CD4-positive, alpha-beta T cell treated with Interleukin-15 for 4 hours (primary cell): ENCODE measurements around the gene RTF1.
"Not testable (repeated sequence)": the region's sequence is repeated elsewhere in the genome, so short reads cannot be mapped to it uniquely, and the experiment has no call there.

ENCODE experiments used
- DNase-seq: peaks from one replicate; pipeline ENCODE4 v3.0.0-alpha.2; 2020; ENCODE audit warnings: low spot score

The RTF1 gene

DNA sequence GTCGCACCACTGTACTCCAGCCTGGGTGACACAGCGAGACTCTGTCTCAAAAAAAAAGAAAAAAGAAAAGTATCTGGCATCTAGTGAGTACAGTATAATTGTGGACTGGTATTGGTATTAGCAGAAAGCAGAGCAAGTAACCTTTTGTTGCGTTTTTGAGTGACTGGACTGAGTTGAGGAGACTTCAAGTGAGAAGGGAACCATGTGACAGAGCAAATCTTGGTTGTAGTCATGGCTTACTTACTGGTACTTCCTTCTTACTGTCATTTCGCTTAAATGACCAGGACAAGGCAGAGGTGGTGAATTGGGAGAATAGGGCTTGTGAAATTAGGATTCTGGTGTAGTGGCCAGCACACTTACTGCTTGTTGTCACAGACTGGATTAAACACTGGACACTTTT is 20.6 kb downstream of the RTF1 start:
- no peak for DNase-seq

DNA sequence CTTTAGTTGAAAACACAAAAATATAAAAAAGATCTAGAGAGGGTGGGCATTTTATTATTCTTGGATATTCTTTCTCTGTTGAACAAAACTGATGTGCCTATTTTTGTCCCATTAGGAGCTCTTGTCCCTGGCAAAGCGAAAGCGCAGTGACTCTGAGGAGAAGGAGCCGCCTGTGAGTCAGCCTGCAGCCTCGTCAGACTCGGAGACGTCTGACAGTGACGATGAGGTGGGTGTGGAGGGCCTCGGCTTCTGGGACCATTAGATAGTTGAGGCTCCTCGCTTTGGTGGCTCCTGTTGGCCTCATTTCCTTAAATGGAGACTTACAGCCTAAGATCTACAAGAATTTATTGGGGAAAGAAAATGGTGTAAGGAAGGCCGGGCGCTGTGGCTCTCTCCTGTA is 21.3 kb downstream of the RTF1 start:
- DNase-seq = no peak

DNA sequence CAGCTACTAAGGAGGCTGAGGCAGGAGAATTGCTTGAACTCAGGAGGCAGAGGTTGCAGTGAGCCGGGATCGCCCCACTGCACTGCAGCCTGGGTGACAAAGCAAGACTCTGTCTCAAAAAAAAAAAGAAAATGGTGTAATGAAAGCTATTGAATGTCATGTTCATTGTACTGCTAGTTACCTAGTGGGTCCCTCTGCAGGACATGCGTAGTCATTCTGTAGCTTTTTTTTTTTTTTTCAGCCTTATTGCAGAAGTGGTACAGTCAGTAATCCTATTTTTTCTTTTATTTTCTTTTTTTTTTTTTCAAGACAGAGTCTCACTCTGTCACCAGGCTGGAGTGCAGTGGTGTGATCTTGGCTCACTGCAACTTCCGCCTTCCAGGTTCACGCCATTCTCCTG is 21.9 kb downstream of the RTF1 start:
- not testable (repeated sequence) for DNase-seq

DNA sequence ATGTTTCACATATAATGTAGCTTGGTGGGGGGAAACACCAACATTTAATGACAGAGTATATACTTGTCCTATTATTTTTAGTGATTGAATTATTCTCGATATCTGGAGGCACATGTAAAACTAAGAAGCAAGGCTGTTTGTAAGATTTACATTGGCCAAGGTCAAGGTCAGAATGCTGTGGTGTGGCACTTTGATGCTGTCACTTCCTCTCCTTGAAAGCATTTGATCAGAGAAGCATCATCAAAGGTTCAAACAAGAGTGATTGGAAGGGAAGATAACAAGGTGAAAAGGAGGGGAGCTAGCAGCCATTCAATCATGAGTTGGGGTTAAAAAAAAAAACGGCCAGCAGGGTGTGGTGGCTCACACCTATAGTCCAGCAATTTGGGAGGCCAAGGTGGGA is 26.4 kb downstream of the RTF1 start:
- no peak for DNase-seq

DNA sequence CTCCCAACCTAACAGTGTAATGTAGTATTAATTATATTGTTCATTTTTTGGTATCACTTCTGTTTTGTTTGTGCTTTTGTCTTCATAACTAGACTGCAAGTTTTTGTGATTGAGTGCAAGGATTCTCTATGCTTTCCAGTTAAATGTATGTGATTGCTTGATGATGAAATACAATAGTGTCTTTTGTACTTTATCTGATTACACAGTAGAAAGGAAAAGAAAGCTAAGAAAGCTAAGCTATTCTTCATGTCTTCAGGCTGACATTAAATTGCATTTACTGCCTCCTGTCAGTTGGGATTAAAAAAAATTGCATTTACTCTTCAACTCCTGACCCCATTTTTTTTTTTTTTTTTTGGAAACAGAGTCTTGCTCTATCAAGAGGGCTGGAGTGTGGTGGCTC is 28.5 kb downstream of the RTF1 start:
- DNase-seq = no peak

DNA sequence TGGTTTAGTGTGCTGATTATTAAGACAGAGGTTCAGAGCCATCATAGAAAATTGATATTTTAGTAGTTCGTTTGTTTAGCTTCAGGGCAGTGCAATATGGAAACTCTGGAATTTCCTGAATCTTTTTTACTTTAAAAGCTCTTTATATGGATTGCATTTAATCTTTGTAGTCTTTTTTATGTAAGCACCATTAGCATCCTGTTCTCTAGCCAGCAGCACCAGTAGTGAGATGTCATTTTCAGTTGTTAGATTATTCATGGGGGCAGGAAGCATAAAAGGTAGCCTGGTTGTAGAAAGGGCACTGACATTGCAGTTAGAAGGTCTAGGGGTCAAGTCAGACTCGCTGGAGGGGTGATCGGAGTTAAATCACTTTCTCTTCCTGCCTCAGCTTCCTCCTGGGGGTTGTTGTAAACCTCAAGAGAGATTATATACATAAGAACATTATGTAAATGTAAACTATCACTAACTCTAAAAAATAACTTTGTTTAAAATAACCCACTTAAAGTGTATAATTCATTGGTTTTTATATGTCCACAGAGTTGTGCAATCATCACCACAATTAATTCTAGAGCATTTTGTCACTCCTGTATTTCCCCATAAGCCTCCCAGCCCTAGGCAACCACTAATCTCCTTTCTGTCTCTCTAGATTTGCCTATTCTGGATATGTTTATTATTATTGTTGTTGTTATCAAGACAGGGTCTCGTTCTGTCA is 45.3 kb downstream of the RTF1 start:
- no peak for DNase-seq

DNA sequence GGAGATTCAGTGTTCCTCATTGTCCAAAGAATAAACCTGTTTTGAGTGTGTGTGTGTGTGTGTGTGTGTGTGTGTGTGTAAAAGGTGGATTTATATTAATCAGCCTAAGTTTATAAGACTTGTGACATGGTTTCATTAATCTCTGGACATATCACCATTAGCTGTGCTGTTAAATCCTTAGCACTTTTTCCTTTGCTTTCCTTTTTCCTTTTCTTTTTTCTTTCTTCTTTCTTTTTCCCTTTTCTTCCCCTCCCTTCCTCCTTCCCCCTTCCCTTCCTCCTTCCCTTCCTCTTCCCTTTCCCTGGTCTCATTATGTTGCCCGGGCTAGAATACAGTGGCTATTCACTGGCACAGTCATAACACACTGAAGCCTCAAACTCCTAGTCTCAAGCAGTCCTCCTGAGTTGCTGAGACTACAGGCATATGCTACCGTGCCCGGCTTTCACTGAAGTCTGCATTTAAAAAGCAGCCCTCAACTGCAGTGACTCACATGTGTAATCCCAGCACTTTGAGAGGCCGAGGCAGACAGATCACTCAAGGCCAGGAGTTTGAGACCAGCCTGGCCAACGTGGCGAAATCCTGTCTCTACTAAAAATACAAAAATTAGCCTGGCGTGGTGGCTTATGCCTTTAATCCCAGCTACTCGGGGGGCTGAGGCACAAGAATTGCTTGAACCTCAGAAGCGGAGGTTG is 48.1 kb downstream of the RTF1 start:
- DNase-seq = no peak

DNA sequence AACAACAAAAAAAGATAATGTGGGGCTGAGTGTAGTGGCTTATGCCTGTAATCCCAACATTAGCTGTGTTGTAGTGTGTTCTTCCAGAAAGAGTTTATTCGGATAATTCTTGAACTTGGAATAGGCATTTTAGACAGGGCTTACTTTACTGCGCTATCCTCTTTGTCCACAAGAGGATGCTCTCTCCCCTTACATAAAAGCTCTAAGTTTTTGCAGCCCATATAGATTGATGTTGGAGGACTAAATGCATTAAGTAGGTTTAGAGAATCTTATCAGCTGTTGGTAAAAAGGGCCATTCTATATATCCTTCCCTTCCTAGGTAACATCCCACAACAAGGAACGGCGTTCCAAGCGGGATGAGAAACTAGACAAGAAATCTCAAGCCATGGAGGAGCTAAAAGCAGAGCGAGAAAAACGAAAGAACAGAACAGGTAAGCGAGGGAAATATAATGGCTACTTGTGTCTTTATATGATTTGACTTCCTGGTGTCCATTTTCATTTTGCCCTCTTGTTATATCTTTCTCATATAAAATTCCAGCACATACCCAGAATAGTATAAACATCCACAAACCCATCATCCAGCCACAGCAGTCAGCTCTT is 49.0 kb downstream of the RTF1 start:
- DNase-seq = peak; percentile 47

DNA sequence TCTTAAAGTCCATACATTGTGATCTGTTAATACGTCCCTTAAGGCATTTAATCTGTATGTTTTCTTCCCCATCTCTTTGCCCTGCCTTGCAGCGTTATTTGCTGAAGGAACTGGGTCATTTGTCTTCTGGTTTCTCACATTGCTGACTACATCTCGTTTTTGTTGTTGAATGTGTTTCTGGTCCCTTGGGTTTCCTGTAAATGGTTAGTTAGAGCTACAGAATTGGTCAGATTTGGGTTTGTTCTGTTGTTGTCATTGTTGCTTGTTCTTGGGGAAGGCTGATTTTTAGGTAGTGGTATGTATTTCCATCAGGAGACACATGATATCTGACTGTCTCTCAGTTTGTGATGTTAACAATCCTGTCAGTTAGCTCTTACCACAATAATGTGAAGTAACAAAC is 49.8 kb downstream of the RTF1 start:
- no peak for DNase-seq

DNA sequence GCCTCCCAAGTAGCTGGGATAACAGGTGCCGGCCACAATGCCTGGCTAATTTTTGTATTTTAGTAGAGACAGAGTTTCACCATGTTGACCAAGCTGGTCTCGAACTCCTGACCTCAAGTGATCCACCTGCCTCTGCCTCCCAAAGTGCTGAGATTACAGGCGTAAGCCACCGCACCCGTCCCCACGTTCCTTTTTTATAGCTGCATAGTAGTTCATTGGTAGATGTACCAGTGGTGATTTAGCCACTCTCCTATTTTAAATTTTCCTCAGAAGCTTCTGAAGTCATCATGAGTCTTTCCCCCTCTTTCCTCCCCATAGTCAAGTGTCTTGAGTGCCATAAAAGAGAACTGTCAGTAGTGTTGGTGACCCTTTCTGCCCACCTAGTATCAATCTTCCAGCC is 52.7 kb downstream of the RTF1 start:
- not testable (repeated sequence) for DNase-seq

DNA sequence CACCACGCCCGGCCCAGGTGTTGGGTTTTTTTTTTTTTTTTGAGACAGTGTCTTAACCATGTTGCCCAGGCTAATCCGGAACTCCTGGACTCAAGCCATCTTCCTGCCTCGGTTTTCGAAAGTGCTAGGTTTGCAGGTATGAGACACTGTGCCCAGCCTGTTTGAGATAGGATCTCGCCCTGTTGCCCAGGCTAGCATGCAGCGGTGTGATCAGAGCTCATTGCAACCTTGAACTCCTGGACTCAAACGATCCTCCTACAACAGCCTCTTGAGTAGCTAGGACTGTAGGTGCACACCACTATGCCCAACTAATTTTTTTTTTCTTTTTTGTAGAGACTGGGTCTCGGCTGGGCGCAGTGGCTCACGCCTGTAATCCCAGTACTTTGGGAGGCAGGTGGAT is 56.5 kb downstream of the RTF1 start:
- DNase-seq = no peak

DNA sequence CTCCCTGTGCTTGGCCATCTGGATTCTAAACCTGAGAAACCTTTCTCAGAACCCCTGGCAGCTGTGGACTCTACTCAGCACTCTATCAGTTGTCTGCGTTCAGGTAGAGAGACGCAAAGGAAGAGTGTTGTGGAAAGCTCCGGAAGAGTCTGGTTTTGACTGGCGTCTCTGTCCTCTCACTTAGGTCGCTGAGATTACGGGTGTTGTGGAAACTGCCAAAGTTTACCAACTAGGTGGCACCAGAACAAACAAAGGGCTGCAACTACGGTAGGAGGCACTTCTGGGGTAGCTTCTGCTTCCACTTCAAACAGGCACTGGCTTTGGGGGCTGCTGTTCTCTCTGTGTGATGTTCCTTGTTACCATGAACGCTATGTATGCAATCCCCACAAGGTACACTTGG is 57.5 kb downstream of the RTF1 start:
- DNase-seq = no peak

DNA sequence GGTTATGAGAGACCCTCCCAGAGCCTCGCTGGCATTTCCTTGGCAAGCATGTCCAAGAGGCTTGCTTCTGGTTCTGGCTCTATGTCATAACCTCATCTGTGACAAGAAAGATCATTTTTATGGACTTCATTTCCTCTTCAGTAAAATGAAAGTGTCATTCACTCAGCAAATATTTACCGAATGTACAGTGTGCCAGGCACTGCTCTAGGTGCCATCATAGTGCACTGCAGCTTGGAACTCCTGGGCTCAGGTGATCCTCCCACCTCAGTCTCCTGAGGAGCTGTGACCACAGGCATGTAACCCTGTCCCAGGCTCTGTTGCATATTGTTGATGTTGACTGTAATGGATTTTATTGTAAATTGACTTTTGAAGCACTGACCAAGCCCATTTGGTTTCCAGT is 58.0 kb downstream of the RTF1 start:
- DNase-seq = no peak

DNA sequence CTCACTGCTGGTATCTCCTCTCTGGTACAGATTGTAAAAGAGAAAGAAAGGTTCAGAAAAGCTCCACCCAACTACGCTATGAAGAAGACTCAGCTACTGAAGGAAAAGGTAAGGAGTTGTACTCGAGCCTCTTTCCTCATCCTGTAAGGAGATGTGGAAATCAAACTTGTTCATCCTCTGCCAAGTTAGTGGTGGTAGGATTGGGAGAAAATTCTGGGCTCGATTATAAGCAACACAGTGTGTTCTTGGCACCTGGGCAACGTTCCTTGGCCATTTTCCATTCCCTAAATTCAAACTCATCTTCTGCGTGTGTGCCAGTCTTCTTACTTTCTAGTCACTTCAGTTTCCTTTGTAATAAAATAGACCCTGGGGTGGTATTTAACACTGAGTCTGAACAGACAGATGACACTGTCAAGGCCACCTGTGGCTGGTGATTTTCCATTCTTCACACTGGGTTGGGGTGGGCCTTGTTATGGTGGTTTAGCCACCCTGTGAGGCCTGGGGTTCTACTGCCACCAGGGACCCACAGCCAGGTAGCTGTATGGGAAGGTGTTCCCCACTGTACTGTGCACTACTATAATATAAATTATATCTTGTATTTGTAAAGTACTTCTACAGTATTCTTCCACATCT is 59.6 kb downstream of the RTF1 start:
- no peak for DNase-seq

DNA sequence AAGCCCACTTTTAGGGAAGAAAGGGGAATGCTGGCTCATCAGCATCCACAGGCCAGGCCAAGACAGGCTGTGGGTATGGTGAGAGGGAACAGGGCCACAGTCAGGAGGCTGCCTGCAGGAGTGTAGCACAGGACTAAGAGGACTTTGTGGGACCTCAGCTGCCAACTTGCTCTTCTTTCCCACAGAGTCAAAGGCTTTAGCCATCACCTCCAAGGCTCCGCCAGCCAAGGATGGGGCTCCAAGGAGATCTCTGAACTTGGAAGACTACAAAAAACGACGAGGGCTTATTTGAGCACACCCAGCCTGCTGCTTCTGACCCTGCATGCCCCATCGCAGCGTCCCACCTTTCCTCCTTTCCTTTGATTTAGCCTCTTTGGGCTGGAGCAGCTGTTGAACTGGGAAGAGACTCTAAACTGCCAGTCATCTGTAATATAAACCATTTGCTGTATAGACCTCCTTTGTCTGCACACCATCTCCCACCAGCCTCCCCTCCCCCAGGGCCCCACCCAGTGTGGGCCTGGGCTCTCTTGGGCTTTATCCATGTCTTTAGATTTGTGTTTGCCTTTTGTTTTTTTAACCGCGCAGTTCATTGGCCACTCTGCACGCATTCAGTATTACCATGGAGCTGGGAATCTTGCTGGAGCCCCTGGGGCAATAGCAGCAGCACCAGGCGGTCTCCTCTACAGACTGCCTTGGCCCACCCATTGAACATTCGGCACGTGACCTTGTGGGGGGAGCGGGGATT is 63.7 kb downstream of the RTF1 start:
- DNase-seq = no peak

DNA sequence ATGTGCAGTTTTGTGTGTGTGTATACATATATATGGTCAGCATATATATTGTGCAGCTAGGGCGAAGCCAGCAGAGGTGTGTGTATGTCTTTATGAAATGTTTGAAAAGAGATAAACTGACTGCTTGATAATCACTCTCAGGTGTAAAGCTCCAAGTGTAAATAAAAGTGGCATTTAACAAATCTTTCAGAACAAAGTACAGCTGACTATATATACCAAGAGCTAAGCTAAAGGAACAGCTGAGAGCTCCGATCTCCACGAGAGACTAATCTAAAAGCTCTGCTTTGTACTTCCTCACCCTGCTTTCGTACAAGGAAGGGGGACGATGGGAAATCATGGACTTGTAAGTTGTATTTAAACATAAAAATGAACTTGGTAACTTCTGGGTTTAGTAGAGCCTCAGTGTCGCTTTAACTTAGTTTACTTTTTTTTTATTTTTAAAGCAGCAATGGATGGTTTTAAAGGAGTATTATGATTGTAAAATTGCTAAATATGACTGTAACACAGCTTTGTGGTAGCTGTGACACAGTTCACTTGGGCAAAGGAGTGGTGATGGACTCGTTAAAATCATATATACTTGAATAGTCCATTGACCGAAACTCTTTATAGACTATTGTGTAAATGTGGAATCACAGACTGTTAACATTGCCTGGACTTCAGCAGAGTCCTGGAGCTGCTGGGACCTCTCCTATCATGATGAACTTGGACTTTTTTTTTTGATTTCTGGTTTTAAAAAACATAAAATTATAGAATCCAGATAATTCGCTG is 65.4 kb downstream of the RTF1 start:
- DNase-seq = no peak

DNA sequence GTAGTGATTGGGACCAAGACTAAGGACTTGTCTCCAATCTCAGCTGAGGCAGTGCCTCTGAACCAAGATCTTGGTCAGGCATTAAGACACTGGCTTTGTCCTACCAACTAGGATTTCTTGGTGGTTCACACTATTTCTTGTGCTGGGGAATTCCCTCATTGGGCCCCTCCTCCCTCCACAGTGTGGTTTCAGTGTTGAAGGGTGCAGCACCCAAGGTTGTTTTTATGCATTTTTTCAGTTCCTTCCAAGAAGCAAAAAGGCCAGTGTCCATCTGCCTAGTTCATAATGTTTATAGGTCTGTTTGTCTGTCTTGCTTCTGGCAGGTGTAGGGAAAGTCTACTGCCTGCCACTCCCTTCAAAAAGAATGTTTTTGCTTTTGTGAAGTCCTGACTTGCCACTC is 66.2 kb downstream of the RTF1 start:
- peak; percentile 54 for DNase-seq

DNA sequence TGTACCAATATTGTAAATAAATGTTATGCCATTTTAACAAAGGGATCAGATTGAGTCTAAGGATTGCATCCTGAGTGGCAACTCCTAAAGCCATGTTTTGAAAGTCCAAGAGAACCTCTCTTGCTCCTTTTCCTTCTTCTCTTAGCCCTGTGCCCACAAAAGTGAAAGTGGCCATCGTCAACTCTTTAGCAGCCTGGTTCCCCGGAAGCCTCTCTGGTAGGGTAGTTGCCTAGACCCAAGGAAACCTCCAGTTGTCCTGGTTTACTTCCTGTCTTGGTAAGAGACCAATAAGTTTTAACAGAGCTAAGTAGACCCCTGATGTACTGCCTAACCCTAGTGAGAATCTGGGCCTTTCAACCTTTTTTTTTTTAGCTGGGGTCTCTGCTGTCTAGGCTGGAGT is 66.6 kb downstream of the RTF1 start:
- DNase-seq = peak; percentile 32

DNA sequence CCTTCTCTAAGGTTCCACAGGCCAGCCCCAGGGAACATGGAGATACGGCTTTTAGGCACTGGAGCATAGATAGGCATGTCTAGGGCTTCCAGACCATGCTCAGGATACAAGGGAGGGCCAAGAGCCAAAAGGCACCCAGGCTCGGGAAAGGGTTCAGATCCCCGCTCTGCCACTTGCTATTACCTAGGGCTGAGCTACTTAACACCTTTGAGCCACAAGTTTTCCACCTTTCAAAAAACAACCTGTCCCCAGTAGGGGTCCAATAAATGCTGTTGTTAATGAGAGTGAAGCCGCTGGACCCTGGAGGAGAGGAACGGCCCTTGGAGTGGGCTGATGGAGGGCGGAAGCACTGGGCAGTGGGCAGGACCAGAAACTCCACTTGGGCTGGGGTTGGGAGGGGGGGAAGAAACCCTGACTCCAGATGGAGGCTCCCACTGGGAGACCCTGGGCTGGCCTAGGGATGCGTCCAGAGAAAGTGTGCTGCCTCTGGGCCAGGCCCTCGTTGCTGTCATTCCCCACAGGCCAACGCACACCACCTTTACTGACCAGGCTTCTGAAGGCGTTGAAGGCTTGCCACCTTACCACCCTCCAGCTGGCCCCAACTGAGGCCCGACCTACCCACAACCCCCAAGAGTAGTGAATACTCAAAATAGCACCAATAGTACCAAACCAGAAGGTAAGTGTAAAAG is 68.2 kb downstream of the RTF1 start:
- no peak for DNase-seq

DNA sequence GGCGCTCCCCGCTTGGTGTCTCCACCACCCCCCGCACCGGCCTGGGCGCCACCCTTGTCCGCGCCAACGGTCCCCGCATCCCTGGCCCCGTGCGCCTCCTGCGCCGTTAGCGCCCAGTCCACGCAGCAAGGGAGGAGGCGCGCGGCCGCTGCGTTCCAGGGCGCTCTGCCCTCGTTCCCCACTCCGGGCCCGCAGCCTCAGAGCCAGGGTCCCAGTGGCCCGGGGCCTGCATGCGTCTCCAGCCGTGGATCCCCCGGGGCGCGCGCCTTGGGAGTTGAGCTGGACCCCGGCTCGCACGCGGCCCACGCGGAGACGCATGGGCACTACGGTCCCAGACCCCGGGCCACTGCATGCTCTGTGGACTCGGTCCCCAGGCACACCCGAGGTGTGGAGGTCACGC is 69.4 kb downstream of the RTF1 start:
- no peak for DNase-seq

DNA sequence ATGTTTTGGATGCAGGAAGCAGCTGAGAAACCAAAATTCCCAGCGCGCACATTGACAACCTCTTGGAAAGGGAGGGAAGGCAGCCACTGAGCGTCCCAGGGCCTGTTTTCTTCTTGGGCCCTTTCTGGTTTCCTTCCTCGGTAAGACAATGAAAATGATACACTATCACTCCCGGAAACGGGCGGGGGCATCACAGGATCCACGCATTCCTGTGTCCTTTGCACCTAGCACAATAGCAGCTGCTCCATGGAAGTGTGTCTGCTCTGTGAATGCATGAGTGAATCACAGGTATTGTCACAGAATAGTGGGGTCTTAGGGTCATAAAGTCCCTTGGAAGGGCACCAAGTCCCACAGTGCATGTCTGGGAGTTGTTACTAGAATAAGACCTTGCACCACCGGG is 70.5 kb downstream of the RTF1 start:
- no peak for DNase-seq
